H9 (cell line): Measurements from ENCODE around the gene PLCH2. TPM values are rescaled to one million over a fixed set of nuclear protein-coding genes. Genes with fewer than 3 reads are reported as not detected.

Experiments used
- DNase-seq: peaks from one replicate; pipeline ENCODE4 v3.0.0-alpha.2; 2017
- H2AFZ ChIP-seq: one replicate; pipeline ENCODE4 v1.6.1; 2013; ENCODE audit warnings: mild to moderate bottlenecking, low read length, control low read depth, moderate library complexity
- H2AK5ac ChIP-seq: 2 replicates; pipeline ENCODE4 v1.6.1; 2013; ENCODE audit warnings: low read length, control low read depth, mixed read lengths; ENCODE audit not compliant: insufficient read length
- H2BK120ac ChIP-seq: one replicate; pipeline ENCODE4 v1.6.1; 2013; ENCODE audit warnings: low read depth, mild to moderate bottlenecking, low read length, control low read depth, inconsistent platforms; ENCODE audit not compliant: poor library complexity, severe bottlenecking
- H2BK12ac ChIP-seq: 2 replicates; pipeline ENCODE4 v1.6.1; 2013; ENCODE audit warnings: low read length, control low read depth, mixed read lengths, low read depth; ENCODE audit not compliant: insufficient read length
- H2BK15ac ChIP-seq: 2 replicates; pipeline ENCODE4 v1.6.1; 2013; ENCODE audit warnings: low read depth, low read length, control low read depth
- H2BK20ac ChIP-seq: one replicate; pipeline ENCODE4 v1.6.1; 2013; ENCODE audit warnings: low read depth, mild to moderate bottlenecking, low read length, control low read depth, inconsistent platforms; ENCODE audit not compliant: poor library complexity, severe bottlenecking
- H2BK5ac ChIP-seq: 2 replicates; pipeline ENCODE4 v1.6.1; 2013; ENCODE audit warnings: low read length, control low read depth, mixed read lengths; ENCODE audit not compliant: insufficient read length
- H3K14ac ChIP-seq: 2 replicates; pipeline ENCODE4 v1.6.1; 2013; ENCODE audit warnings: low read length, control low read depth; ENCODE audit not compliant: insufficient read depth
- H3K18ac ChIP-seq: 2 replicates; pipeline ENCODE4 v1.6.1; 2013; ENCODE audit warnings: low read depth, mild to moderate bottlenecking, mixed read lengths, low read length, control low read depth; ENCODE audit not compliant: insufficient read length
- H3K23ac ChIP-seq: 2 replicates; pipeline ENCODE4 v1.6.1; 2013; ENCODE audit warnings: low read length, control low read depth, mixed read lengths, low read depth; ENCODE audit not compliant: insufficient read length
- H3K23me2 ChIP-seq: 2 replicates; pipeline ENCODE4 v1.6.1; 2013; ENCODE audit warnings: low read depth, mild to moderate bottlenecking, mixed read lengths, low read length, control low read depth; ENCODE audit not compliant: insufficient read length, poor library complexity, severe bottlenecking
- H3K27ac ChIP-seq: 2 replicates; pipeline ENCODE4 v1.5.1; 2013; ENCODE audit warnings: low read length, control low read depth, mixed read lengths, low read depth; ENCODE audit not compliant: insufficient read length
- H3K27me3 ChIP-seq: 2 replicates; pipeline ENCODE4 v1.6.1; 2013; ENCODE audit warnings: low read length, control low read depth, inconsistent platforms; ENCODE audit not compliant: insufficient read depth
- H3K4ac ChIP-seq: 2 replicates; pipeline ENCODE4 v1.6.1; 2013; ENCODE audit warnings: low read depth, mild to moderate bottlenecking, control low read depth, inconsistent platforms, low read length, moderate library complexity
- H3K4me1 ChIP-seq: 2 replicates; pipeline ENCODE4 v1.6.1; 2013; ENCODE audit warnings: low read length, control low read depth, inconsistent platforms; ENCODE audit not compliant: insufficient read depth
- H3K4me2 ChIP-seq: 2 replicates; pipeline ENCODE4 v1.6.1; 2013; ENCODE audit warnings: low read length, control low read depth, mixed read lengths; ENCODE audit not compliant: insufficient read length, insufficient read depth
- H3K56ac ChIP-seq: 2 replicates; pipeline ENCODE4 v1.6.1; 2013; ENCODE audit warnings: low read depth, mild to moderate bottlenecking, mixed read lengths, low read length, control low read depth; ENCODE audit not compliant: insufficient read length
- H3K79me1 ChIP-seq: 2 replicates; pipeline ENCODE4 v1.6.1; 2013; ENCODE audit warnings: low read depth, mild to moderate bottlenecking, moderate library complexity, low read length, control low read depth, inconsistent platforms; ENCODE audit not compliant: insufficient read depth, poor library complexity, severe bottlenecking
- H3K79me2 ChIP-seq: 2 replicates; pipeline ENCODE4 v1.6.1; 2013; ENCODE audit warnings: low read length, control low read depth, inconsistent platforms; ENCODE audit not compliant: insufficient read depth
- H3K9ac ChIP-seq: 2 replicates; pipeline ENCODE4 v1.6.1; 2013; ENCODE audit warnings: low read length, control low read depth, mixed read lengths; ENCODE audit not compliant: insufficient read length; ENCODE audit errors: extremely low read depth
- H3K9me3 ChIP-seq: one replicate; pipeline ENCODE4 v1.6.1; 2013; ENCODE audit warnings: low read depth, low read length, inconsistent platforms; ENCODE audit not compliant: control insufficient read depth
- H3T11ph ChIP-seq: one replicate; pipeline ENCODE4 v1.6.1; 2013; ENCODE audit warnings: mild to moderate bottlenecking, low read length, control low read depth, inconsistent platforms
- H4K20me1 ChIP-seq: one replicate; pipeline ENCODE4 v1.6.1; 2013; ENCODE audit not compliant: control insufficient read depth, insufficient read length, insufficient read depth
- H4K5ac ChIP-seq: 2 replicates; pipeline ENCODE4 v1.6.1; 2013; ENCODE audit warnings: low read depth, mild to moderate bottlenecking, mixed read lengths, low read length, control low read depth; ENCODE audit not compliant: insufficient read length
- H4K8ac ChIP-seq: replicated peaks from 2 replicates; pipeline ENCODE4 v1.6.1; 2013; ENCODE audit warnings: low read length, control low read depth, mixed read lengths, low read depth; ENCODE audit not compliant: insufficient read length
- H4K91ac ChIP-seq: 2 replicates; pipeline ENCODE4 v1.6.1; 2013; ENCODE audit warnings: low read depth, mild to moderate bottlenecking, moderate library complexity, mixed read lengths, low read length, control low read depth; ENCODE audit not compliant: insufficient read length
- H3K27ac Mint-ChIP-seq, 3 experiments: 2 replicates in 2 of 3; 3 replicates in 1 of 3; pipeline ENCODE4 v1.8.0; 2020 to 2021; ENCODE audit warnings: mixed read lengths in 3 of 3, mild to moderate bottlenecking in 1 of 3, moderate library complexity in 1 of 3
- H3K27me3 Mint-ChIP-seq: 2 replicates; pipeline ENCODE4 v1.8.0; 2021; ENCODE audit warnings: low read depth, mild to moderate bottlenecking, moderate library complexity, mixed read lengths
- H3K36me3 Mint-ChIP-seq, 3 experiments: 2 replicates in 2 of 3; 3 replicates in 1 of 3; pipeline ENCODE4 v1.8.0; 2020 to 2021; ENCODE audit warnings: low read depth in 3 of 3, mixed read lengths in 3 of 3; ENCODE audit not compliant: insufficient read depth in 1 of 3
- H3K4me1 Mint-ChIP-seq, 2 experiments: 2 replicates each; pipeline ENCODE4 v1.8.0; 2020; ENCODE audit warnings: mixed read lengths in 2 of 2
- H3K4me3 Mint-ChIP-seq, 2 experiments: 2 replicates in 1 of 2; 3 replicates in 1 of 2; pipeline ENCODE4 v1.8.0; 2020 to 2021; ENCODE audit warnings: mild to moderate bottlenecking in 2 of 2, mixed read lengths in 2 of 2, moderate library complexity in 1 of 2
- H3K9me3 Mint-ChIP-seq, 2 experiments: 2 replicates in 1 of 2; 3 replicates in 1 of 2; pipeline ENCODE4 v1.8.0; 2020; ENCODE audit warnings: mild to moderate bottlenecking in 2 of 2, mixed read lengths in 2 of 2, moderate library complexity in 1 of 2
- CTCF ChIP-seq: fragments of 200-600 bp; sonication (generic); conservative IDR thresholded peaks from 3 replicates; pipeline ENCODE4 v1.8.0; 2021; ENCODE audit warnings: antibody characterized with exemption, mild to moderate bottlenecking
- WGBS: extraction: QIAGEN DNeasy Blood & Tissue Kit; methylation state at CpG from one replicate; pipeline ENCODE4 v1.1.7; 2013; ENCODE audit warnings: missing lambda C conversion rate, low lambda C conversion rate, mixed read lengths; ENCODE audit not compliant: insufficient read length; ENCODE audit errors: extremely low coverage; 5-methylcytosine and 5-hydroxymethylcytosine counted together
- total RNA-seq: library from RNA; stranded (reverse); gene quantifications from 2 replicates; pipeline ENCODE4 v1.2.1, GENCODE V29; 2021

PLCH2 gene
- total RNA-seq, 1 experiment from 2014 or later: 0.09 TPM

- Histone ChIP-seq H3K79me1 (no peaks in the 10 kb centered on the region), H3K79me2 (no peaks in the 10 kb centered on the region), H3K4me2 (no peak overlapping the region), H3K9me3 (no peaks in the 10 kb centered on the region), H2AK5ac (no peak overlapping the region), H2BK15ac (no peak overlapping the region), H3K4ac (no peak overlapping the region), H3K56ac (no peak overlapping the region), H3K23ac (no peak overlapping the region), H3K27ac (no peak overlapping the region), H2BK12ac (no peak overlapping the region), H3K18ac (no peak overlapping the region), H2BK120ac (no peak overlapping the region), H3K14ac (no peak overlapping the region), H2AFZ (no peak overlapping the region), H4K8ac (no peak overlapping the region), H3T11ph (no peak overlapping the region), H3K23me2 (peaks cover 3% of the 10 kb centered on the region), H4K91ac (no peak overlapping the region), H4K5ac (no peak overlapping the region), H3K4me1 (no peaks in the 10 kb centered on the region), H2BK5ac (no peak overlapping the region), H2BK20ac (no peak overlapping the region), H3K9ac (no peak overlapping the region), H4K20me1 (no peaks in the 10 kb centered on the region), H3K27me3 (no peaks in the 10 kb centered on the region)
- H3K4me3 Mint-ChIP-seq: no peak overlapping the region
- DNase-seq: no peak
- peaks cover 17% of the 10 kb centered on the region for H3K27me3 Mint-ChIP-seq
- H3K9me3 Mint-ChIP-seq: no peaks in the 10 kb centered on the region
- TF ChIP-seq CTCF: no peak
- H3K27ac Mint-ChIP-seq: no peak overlapping the region
- H3K36me3 Mint-ChIP-seq: no peaks in the 10 kb centered on the region
- no peaks in the 10 kb centered on the region for H3K4me1 Mint-ChIP-seq
- no CpG with 5 or more reads among the region's 15 CpGs for WGBS
Observed at GRCh38 chr1:2462819-2463218, 13.3 kb upstream of the PLCH2 start.
